ENCODE data around the gene LGR5.

Gene LGR5

DNA sequence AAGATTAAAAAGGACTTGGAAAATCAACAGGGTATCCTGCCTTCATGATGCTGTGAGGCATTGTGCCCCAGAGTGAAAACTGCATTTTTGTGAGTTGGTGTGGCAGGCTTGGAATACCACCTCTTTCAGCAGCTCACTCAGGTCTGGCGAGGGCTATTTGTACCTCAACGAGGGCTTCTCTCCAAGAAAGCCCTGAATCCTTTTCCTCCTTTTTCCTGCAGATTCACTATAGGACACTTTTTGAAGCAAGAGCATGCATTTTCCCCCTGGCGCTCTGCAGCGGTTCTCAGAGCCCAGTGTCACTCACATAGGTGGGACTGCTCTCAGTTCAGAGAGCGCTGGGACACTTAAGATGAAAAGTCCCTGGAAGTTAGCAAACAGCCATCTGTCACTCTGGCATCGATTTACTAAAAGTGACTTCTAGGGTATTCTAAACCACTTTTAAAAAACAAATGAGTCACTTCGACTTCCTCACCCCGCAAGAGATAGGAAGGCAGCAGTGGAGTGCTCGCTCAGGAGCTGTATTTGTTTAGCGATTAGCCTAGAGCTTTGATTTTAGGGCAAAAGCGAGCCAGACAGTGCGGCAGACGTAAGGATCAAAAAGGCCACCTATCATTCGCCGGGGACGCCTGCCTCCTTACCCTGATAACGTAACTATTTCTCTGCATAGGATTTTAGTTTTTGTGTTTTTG lies 782 bp upstream of the LGR5 start:
- DNase-seq (ENCODE audit: low read depth) = no peak

DNA sequence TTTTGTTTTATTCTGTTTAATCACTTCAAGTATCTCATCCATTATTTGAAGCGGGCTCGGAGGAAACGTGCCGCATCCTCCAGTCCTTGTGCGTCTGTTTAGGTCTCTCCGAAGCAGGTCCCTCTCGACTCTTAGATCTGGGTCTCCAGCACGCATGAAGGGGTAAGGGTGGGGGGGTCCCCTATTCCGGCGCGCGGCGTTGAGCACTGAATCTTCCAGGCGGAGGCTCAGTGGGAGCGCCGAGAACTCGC lies 311 bp upstream of the LGR5 start:
- DNase-seq (ENCODE audit: low read depth) = no peak

DNA sequence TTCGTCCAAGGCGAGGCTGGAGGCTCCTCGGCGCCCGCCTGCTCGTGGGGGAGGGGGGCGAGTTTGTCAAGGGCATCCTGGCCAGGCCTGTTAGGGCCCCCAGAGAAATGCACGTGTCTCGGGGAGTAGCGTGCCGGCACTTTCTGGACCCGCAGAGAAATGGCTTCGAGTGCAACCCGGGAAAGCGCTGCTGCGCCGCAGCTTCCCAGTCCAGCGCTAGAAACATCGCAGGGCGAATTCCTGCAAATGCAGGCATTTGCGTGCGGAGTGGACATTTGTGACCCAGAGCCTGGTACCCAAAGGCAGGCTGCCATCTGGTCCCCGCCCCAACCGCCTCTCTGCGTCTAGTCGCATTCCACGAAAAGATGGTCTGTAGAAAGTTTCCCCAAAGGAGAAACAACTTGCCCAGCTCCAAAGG lies 756 bp downstream of the LGR5 start:
- DNase-seq (ENCODE audit: low read depth) = no peak

DNA sequence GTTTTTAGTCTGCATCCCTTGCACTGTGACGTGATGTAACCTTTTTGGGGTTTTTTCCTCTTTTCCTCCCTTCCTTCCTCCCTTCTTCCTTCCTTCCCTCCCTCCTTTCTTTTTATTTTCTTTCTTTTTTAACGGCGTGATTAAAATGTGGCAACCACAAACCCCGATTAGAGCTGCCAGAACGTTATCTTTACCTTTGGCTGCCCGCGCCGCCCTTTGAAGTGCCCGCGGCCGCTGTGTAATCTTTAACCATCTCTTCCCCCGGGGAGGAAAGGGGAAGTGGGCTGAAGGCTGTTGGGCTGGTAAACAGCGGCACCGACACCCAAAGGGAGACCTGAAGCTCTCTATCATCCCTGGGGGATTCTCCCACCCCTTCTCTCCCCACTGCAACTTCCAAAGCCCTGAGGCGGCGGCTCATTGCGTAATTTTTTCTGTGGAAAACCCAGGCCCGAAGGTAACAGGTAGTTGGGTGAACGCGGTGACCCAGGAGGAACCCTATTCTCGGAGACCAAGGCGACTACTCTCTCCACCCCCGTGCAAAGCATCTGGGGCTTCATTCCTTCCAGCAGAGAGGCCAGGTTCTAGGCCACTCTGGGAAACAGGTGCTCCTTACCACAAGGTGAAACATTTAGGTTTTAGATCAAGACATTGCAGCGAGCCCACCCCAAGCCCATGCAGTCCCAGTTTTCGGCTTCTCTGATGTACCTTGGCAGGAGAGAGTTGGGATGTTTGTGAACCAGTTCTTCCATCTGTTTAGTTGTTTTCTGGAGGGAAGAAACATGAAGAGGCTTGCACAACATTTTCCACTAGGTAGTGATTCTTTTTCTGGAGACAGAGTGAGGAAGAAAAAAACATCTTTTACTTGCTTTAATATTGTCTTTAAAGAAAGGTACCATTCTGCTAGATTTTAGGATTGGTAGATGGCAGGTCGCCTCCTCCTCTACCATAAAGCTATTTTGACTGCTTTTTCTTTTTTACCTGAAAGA lies 1.5 kb downstream of the LGR5 start:
- DNase-seq (ENCODE audit: low read depth) = no peak

DNA sequence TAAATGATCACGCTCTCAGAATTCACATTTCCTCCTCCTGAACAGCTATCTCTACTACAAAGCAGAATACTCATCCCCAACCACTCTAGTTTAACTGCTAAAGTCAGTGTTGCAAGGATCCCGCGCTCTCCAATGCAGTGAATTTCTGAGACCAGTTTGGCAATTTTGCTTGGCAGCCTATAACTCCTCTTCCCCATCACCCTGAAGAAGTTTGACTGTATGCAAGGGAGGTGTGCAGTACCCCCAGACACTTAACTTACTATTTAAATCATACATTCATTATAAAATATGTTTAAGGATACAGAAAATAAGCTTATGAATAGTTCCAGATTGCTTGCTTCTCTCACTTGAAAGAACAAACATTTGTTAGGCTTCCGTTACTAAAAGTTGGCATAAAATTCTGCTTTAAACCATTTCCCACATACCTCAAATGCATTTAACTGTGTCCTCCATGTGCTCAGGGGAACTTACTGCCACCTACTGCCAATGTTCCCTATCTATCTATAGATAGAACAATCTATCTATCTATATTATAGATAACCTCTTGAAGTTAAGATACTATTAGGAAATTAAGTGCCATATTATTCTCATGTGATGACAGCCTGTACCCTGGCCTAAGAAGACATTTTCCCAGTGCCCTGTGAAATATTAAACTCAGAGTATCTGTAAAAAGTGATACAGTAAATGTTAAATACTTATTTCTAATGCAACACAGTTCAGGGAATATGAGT lies 2.4 kb downstream of the LGR5 start:
- DNase-seq (ENCODE audit: low read depth) = no peak

DNA sequence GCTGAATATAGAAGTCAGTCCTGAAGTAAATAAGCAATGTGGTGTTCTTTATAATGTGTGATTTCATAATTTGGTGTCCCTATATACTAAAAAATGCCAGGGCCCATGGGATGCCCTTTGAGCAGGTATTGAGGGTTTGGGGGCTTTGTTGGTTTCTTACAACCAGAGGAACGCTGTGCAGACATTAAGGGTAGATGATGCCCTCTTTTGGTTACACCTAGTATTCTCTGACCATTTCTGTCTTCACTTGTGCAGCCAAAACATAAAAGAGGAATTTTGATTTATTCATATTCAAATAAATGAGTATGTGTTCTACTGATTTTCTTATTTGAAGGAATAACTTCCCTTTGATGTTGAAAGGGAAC lies 3.0 kb downstream of the LGR5 start:
- no peak for DNase-seq (ENCODE audit: low read depth)

DNA sequence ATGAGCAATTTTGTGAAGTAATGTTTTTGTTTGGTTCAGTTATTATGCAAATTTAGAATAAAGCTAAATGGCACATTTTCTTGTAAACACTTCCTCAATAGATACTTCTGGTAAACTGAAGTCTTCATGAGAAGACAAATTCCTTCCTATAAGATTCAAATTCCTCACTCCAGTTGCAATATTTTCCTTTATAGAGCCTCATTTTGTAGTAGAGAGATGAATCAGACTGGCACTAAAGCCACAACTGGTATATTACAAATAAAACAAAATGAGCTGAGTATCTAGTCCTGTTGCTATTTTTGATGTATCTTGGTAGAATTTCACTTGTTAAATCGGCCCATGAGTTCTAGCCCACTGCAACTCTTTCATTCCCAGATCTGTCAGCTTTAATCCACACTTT lies 5.5 kb downstream of the LGR5 start:
- no peak for DNase-seq (ENCODE audit: low read depth)

DNA sequence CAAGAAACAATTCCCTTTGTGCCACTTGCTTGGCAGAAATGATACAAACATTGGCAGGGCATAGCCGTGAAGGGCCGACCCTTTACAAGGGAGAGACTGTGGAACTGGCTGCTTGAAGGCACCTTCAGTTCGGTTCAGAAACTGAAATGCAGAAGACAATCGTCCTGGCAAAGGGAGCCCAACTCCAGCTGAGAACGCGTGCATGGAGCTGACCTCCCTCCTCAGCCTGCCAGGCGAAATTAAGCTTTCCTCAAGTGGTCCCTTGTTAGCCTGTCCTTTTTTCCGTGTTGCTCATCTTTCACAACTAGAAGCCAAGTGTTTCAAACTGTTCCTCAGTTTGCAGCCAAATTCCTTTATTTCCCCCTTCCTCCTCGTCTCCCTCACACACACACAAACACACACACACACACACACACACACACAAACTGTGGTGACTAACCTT lies 8.1 kb downstream of the LGR5 start:
- no peak for DNase-seq (ENCODE audit: low read depth)

DNA sequence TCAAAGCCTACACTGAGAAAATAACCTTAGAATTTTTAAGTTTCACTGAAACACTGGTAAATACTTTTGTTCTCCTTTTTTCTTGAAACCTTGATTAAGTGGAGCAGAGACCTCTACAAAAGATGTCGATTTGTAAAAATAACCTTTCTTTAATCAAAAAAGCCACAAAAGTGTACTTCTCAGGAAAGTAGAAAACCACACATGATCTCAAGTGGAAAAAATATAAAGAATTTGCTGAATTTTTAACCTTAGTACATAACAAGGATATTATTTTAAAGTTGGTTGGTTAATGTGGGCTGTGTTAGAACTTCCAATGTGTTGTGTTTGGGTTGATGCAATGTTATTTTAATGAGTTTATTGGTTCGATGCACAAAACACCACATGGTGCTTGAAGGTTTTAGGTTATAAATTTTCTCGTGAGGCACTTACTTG lies 8.6 kb downstream of the LGR5 start:
- DNase-seq (ENCODE audit: low read depth) = no peak

DNA sequence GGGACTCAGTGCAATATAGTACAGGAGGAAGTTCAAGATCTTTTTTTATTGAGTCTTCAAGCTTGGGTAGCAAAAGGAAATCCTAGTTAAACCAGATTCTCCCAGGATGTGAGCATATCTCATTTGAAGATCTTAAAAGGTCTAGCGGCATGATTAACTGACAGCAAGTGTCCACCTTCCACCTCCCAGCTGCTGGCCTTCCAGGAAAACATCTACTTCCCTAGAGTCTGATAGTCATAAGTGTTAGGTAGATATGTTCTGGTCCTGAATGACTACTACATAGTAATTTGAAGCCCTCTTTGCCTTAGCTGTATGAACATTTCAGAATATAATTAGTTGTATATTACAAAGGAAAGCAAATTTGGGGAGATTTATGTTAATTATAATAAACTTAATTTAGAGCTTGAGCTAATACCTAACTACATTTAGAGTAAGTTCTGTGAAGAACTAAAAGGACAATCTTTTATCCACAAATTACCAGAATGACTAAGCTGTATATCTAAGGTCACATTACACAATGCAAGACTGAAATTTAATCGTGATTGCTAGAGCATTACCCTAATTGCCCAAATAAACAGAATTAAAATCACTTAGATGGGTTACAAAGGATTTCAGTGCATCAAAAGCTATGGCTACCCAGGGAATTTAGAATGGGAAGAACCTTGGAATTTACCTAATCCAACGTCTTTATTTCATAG lies 9.9 kb downstream of the LGR5 start:
- no peak for DNase-seq (ENCODE audit: low read depth)

DNA sequence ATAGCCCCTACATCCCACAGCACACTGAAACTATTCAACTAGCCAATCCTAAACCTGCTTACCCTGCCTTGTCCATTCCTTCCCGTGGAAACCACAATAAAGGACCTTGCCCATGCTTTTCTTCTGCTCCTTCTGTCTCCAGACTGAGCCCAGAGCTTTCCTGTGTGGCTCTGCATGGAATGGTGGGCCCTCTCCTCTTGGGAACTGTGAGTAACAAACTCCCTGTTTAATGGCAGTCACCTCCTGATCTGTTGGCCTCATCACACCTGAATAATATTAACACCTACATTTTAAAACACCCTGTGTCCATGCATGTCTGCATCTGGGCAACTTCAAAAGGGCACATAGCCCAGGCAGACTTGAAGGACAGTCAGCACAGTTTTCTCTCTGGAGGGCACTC lies 12.4 kb downstream of the LGR5 start:
- no peak for DNase-seq (ENCODE audit: low read depth)

DNA sequence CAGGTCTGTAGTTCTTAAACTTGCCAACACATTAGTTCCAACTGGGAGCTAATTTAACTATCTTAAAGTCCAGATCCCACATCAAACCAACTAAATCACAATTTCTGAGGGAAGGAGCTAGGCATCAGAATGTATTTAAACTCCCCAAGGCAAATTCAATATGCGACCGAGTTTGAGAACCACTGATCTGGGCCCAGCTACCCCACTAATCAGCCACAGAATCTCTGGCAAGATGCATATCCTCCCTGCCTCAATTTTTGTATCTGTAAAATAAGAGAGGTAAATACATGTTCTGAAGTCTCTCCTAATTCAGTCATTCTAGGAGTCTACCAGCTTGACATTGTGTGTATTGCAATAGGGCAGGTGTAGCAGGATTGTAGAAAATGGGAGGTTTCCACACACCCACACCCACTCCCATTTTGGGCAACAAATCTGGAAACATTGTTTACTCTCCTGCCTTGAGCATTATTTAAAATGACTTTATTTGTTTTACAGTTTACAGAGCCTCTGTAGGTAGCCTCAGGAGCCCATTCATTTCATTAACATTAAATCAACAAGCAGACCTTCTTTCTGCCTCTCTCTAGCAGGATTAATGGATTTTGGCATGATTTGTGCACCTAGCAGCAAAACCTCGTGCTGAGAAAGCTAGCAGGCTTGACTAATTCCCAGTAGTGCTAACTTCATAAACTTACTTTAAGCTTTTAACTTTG lies 15.6 kb downstream of the LGR5 start:
- DNase-seq (ENCODE audit: low read depth) = no peak

DNA sequence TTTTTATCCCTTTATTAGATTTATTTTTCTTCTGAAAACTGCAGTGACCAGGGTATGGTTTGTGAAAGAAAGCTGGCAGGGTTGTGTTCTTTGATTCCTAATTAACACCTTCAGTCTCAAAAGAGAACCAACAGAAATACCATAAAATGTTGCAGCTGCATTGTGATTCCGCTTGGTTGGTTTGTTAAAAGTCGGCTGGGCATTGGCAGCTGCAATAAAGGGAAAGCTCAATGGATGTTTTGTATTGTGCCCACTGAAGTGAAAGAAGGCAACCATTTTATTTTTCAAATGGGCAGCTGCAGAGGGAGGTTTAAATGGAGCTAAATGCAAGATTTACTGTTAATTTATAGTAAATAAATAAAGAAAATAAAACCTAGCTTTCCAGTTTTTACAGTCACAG lies 16.7 kb downstream of the LGR5 start:
- DNase-seq (ENCODE audit: low read depth) = no peak

DNA sequence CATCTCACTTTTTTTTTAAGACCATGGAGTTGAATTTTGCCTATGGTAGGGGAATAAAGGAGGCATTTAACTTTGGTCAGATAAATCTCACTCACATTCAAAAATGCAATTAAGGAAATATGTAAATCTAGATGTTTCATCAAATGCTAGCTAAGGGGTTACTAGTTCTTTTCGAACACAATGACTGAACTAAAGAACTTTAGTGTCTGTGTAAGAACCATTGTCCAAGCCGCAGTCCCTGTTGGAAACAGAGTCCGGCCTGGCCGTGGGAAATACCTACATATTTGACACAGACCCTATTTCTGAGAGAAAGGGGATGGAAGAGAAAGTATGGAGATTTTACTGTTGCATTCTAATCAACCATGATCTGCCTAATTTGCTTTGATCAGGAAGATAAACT lies 17.4 kb downstream of the LGR5 start:
- no peak for DNase-seq (ENCODE audit: low read depth)

DNA sequence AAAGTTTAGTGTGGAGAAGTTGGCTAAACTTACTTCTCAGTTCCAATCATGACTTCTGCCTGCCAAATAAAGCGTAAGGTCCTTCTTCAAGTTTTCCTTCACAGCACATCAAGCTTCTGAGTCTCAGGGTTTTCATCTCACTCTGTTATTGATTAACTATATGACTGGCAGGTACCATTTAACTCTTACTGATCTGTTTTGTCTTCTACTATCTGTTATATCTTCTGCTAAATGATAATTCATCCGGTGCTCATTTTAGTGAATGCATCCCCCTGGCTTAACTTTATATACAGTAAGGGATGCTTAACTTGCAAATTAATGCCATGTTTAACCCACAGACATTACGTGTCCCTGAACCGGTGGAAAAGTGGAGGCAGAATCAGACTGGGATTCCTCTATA lies 20.7 kb downstream of the LGR5 start:
- no peak for DNase-seq (ENCODE audit: low read depth)

DNA sequence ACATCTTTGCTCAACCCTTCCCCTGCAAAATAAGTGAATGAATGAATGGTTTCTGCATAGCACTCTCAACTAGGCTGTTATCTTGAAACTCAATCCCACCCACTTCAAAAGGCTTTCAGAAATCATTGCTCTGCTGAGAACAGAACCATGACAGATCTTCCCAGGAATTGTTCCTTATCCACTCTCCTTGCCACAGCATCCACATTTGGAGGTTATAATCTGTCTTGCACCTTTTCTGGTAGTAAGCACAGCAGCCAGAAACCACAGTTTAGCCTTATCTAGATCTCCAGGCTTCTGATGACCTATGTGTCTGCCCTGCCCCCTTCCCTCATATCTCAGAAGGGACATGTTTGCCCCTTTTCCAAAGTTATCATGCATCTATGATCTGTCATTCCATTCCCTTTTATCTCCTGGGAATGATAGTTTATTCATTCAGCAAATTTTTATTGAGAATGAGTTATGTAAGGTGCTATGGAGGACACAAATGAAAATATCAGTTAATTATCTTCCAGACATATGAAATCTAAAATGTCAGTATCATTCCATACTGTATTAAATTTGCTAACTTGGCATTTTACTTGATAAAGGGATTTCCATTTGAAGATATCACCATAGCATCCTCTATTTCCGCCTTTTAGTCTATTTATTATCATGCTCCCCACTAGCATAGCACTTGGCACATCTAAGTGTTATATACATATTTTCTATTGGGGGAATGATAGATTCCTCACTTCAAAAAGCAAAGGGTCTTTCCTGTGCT lies 21.4 kb downstream of the LGR5 start:
- no peak for DNase-seq (ENCODE audit: low read depth)

DNA sequence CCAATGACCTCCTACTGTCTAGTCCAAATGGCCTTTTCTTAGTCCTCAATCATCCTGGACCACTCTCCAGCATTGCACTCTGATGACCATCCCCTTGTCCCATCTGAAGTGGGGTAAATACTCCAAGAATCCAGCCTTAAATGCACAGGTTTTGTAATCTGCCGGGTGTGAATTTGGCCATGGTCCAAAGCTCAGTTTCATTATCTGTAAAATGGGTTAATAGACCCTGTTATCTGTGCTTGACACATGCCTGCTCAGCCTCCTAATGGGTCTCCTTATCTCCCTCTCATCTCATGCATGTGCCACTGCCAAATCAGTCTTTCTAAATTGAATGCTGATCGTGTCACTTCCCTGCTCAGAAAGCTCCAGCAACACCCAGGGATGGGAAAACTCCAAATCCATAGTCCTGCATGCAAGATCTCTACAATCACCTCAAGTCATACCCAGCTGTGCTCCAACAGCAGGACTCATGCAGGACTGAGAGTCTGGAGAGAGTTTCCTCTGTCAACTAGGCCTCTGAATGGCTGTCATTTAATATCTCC lies 22.3 kb downstream of the LGR5 start:
- no peak for DNase-seq (ENCODE audit: low read depth)

DNA sequence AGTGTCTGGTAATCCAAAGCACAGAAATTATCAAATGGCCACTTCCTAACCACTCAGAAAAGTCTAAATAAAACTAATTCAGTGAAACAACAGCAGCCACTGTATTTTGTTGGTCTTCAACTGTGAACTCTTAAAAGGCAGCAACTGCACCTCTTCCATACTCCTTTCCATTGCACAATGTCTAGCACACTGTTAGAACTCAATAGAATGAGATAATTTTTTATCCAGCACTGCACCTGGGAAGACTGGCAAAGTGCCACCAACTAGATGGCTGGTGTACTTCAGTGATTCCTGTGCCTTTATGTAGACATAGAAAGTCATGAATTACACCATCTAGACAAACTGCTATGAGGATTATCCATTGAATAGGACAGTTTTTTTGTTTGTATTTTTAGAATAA lies 26.2 kb downstream of the LGR5 start:
- DNase-seq (ENCODE audit: low read depth) = no peak

DNA sequence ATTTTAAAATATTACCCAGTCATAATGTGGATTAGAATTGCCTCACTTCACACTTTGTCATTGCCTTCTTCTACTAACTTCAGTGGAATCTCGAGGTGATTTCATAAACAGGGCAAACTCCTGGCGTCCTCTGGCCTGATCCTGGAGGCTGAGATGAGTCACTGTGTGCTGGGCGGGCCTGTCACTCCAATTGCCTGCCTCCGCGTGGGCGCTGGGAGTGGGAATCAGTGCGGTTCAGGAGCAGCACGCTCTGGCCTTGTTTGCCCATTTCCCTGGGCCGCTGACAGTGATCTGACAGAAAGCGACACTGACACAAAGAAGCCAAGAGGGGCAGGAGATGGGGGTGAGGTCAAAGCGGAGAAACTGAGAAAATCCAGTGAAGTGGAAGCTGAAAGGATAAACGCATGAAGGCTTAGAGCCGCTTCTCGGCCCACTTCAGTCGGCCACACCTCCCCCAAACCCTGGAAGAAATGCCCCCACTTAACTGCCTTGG lies 29.7 kb downstream of the LGR5 start:
- no peak for DNase-seq (ENCODE audit: low read depth)

DNA sequence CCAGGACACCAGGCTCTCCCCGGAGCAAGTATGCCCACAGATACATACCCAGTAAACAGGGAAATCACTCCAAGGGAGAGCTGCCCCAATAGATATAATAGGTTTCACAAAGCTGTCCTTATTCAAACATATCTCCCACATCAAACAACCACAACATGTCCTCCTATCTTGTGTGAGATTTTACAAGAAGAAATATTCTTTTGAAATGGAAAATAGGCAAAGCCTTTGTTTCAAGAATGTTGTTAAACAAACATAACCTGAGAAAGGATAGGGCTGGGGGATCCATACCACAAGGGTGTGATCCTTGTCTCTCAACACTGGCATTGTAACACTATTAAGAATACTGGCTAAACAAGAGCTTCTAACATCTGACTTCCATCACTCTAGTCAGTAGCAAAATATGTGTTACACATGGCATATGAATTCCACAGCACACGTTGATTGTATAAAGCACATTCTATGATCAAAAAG lies 32.9 kb downstream of the LGR5 start:
- no peak for DNase-seq (ENCODE audit: low read depth)
